ENCODE results near the gene BRCA1. TPM values are rescaled to one million over a fixed set of nuclear protein-coding genes. Genes with fewer than 3 reads are reported as not detected.

Gene BRCA1
- total RNA-seq, 1 donor from 2014 or later, result 6.1 TPM

DNA sequence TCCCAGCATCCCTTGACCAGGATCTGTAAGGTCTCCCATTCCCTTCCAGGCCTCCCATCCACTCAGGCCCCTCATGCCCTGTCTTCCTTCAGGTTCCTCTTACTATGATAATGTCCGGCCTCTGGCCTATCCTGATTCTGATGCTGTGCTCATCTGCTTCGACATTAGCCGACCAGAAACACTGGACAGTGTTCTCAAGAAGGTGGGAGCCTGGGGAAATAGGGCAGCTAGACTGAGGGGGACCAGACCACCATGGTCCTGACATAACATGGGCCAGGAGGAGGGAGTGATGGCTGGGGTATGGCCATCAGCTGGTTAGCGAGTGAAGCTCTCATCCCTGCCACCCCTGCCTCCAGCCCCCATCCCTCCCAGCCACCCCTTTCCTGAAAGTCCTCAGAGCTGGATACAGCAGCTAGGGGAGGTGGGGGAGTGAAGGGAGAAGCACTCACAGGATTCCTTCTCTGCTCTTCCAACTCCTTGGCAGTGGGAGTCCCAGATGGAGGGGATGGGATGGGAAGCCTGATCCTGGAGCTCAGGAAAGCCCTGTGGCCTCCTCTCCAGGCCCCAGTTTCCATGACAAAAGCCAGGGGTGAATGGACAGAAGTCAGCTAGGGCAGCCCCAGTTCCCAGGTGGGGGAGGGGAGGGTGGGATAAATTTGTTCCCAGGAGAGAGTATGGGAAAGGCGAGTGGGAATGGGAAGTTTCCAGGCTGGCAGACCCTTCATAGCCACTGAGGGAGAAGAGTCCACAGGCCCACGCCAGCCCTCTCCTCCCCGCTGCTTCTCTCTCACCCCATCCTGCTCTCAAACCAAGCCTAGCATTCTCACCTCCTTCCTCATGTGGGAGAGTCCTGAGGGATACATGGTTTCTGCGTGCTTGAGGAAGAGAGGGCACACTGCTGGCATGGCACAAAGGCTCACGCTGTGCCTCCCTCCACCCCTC lies 97.8 kb downstream of the BRCA1 start:
- DNase-seq (ENCODE audit: low spot score in 2 of 2) (no peak), FAIRE-seq (no peak)

DNA sequence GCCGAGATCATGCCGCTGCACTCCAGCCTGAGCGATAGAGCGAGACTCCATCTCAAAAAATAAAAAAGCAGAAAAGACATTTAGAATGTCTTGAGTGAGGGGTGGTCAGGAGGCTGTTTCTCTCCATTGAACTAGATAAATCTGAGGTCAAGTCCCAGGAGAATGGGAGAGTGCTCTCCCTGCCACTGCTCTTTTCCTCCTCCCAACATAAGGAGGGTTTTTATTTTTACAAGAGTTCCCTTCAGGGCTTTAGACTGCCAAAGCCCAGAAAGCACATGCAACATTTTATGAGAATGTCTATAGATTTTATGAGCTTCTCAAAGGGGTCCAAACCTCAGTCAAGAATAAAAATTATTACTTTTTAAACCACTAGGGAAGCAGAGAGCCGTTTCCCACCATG lies 98.6 kb downstream of the BRCA1 start:
- DNase-seq (ENCODE audit: low spot score in 2 of 2) (no peak), FAIRE-seq (no peak)

DNA sequence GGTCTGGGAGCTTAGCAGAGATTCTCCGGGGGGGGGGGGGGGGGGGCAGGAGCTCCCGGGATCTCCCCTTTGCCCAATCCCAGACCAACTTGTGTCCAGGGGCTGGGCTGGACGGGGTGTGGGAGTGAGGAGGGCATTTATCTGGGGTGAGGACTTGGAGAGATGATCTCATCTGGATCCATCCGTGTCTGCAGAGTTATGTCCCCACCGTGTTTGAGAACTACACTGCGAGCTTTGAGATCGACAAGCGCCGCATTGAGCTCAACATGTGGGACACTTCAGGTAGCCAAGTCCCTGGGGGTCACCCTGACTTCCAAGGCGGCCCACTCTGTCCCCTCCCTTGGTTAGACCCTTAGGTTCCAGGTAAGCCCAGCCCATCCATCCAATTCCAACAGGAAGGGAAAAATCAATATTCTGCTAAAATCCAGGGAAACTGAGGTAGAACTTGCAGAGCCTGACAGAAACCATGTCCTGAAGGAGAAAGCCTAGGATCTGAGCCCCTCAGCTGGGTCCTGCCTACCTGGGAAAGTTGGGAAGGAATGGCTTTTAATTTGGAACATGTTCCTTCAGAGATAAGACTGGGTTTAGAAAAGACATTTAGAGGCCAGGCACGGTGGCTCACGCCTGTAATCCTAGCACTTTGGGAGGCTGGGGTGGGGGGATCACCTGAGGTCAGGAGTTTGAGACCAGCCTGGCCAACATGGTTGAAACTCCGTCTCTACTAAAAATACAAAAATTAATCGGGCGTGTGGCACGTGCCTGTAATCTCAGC lies 99.2 kb downstream of the BRCA1 start:
- FAIRE-seq (no peak), DNase-seq (ENCODE audit: low spot score in 2 of 2) (no peak)

DNA sequence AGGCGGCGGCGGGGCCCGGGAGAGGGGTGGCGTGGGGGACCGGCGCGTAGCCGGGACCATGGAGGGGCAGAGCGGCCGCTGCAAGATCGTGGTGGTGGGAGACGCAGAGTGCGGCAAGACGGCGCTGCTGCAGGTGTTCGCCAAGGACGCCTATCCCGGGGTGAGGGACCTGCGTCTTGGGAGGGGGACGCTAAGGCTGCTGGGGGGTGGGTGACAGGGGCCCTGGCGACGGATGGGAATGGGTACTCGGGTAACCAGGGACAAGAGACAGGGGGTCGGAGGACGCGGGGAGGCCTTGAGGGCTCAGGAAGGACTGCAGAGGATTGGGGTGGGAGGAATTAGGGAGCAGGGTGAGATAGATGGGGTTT lies 99.9 kb downstream of the BRCA1 start:
- FAIRE-seq (no peak), DNase-seq (ENCODE audit: low spot score in 2 of 2) (no peak)

DNA sequence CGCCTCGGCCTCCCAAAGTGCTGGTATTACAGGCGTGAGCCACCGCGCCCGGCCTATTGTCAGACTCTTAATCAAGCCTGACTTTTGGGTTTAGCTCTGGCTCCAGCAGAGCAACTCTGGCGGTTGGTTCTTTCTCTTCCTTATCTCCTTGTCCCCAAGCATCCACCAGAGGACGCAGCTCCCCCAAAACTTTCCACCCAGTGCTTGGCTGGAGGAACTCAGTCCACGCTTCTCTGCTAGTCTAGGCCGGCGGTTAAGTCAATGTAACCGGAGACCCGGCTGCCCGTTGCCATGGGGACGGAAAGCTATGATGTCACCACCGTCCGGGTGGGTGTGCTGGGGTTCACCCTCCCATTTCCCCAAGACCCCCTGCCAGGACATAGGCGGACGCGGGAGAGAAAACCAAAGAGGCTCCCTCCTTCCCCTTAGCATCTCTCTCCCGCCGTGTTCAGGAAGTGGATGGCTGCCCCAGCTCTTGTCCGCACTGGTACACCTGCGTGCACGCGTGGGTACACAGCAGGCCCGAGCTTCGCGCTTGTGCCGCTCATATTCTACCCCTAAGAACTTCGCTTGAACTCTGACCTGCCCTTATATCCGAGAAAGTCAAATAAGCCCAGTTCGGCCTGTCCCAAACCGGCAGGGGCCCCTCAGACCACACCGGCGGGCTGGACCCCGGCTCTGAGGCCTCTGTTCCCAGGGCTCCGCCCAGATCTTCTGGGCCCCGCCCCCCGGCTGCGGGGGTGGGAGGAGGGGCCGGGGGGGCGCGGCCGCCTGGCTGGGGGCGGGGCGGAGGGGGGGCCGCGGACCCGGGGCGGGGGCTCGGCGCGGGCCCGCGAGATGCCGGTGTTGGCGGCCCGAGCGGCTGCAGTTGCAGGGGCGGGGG lies 100.5 kb downstream of the BRCA1 start, which contains the start of gene RND2:
Gene RND2, plus strand, starts transcription at position 825 of the 883 bp plus-strand sequence. CDS start 117 bp downstream, outside the sequence.
- DNase-seq (ENCODE audit: low spot score in 2 of 2) (peak; percentile 92 to 93), FAIRE-seq (no peak)

DNA sequence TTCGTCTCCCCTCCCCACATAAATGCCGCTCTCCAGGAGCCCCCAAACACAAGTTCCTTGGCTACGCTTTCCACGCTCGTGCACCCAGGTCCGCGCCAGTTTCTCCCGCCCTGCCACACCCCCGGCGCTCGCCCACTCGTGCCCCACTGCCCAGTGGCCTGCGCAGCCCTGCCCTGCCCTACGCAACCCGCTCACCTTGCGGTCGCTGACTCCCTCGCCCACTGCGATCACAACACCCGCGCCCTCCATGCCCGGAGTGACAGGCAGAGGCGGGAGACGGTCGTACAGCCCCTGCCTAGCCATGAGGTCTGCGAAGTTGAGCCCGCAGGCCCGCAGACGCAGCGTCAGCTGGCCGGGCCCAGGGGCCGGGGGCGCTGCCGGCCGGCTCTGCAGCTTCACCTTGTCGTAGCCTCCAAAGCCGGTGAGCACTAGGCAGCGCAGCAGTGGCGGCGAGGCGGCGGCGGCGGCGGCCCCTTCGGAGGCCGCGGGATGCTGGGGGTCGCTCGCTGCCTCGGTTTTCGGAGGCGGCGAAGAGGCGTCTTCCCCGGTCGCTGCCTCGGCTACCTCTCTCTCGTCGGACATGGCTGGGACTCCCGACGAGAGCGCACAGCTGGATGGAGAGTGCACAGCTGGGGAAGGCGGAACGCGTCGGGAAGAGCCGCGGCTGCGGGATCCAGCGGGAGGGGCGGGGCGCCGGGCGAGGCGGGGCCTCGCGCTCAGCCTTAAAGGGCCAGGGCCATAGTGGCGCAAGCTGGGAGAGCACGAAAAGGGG lies 103.2 kb downstream of the BRCA1 start, which contains the start of gene VAT1:
Gene VAT1, minus strand, starts transcription at position 645 of the 772 bp plus-strand sequence. Its CDS starts 63 bp downstream, at position 582.
- FAIRE-seq (no peak), DNase-seq (ENCODE audit: low spot score in 2 of 2) (peak; percentile 85 to 87)

DNA sequence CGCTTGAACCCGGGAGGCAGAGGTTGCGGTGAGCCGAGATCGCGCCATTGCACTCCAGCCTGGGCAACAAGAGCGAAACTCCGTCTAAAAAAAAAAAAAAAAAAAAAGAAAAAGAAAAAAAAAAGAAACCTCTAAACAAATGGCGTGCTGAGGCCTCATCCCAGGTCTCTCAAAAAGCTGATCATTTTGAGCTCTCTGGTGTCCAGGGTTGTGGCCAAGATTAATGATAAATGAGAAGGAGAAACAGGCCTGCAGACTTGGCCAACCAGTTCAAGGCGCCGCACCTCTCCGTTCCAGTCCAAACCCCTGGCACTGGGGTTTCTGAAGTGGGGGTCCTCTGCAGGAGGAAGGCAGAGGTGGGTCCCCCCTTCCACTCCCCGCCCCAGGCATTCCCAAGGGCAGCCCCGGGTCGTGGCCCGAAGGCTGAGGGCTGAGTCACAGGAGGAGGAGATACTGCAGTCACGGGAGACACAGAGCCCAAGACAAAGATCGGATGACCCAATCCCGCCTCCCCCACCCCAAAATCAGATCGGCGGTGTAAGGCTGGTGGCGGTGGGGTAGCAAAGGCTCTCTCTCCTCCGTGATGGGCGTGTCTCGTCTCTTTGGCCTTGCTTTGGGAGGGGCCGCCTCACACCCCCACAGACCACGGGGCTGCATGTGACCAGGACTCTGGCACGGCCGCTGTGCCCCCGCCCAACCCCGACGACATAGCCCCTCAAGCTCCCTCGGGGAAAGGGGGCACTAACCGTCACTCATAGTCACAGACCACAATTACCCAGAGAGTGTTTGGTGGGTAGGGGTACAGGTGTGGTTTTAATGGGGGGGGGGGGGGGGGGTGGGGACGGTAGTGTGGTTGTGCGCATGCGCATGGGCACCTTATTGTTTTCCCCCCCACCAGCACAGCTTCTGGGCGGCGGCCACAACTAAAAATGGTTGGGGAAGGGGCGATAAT lies 104.1 kb downstream of the BRCA1 start:
- DNase-seq (ENCODE audit: low spot score in 2 of 2) (peak; percentile 64 to 68), FAIRE-seq (no peak)

DNA sequence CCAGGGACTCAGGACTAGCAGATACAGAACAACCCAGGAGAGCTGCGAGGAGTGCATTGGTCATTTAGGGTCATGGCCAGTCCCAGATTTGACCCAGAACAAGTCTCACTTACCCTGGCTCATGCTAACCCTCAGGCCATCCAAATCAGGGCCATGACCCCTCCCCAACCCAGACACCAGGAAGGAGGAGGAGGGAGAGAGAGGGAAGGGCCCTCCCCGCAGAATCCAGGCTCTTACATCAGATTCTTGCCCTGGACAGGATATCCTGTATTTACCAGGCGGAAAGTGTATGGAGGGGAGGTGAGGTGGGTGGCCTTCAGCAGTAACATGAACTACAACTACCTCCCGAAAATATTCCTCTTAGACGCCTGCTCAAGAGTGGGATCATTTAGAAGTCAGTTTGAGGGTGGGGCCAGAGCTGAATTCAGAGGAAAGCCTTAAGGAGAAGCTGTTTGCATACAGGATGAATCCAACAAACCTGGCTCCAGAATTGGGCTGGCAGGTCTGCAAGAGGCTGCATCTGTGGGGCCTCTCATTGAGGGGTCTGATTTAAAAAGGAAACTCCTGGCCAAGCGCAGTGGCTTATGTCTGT lies 105.0 kb downstream of the BRCA1 start:
- DNase-seq (ENCODE audit: low spot score in 2 of 2) (no peak), FAIRE-seq (no peak)

DNA sequence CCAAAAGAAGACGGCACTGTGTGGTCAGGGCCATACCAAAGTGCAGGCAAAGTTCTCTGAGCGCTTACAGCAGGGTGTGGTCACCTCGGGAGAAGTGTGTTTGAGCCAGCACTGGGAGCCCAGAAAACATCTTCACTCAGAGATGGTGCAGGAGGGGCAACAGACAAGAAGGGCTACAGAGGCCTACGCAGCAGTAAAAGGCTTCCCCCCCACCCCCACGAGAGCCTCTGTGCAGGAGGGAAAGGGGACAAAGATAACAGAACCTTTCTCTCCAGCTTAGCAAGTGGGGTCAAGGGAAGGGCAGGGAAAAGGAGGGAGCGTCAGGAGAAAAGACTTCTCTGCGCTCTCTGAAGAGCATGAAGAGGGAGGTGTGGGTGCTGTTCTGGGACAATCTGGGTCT lies 105.7 kb downstream of the BRCA1 start:
- FAIRE-seq (no peak), DNase-seq (ENCODE audit: low spot score in 2 of 2) (no peak)

DNA sequence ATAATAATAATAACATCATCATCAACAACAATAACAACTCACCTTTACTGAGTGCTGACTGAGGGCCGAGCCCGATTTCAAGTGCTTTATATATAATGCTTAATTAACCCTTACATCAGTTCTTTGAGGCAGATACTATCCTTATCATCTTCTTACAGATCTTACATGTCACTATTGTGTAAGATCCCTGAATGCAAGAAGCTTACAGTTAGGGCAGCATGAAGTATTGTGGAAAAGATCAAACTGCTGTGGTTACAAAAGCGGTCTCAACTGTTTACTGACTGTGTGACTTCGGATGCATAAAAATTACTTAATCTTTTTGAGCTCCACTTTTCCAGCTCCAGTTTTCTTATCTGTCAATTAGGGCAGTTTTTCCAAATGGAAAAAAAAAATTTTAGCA lies 106.2 kb downstream of the BRCA1 start:
- FAIRE-seq, result no peak

DNA sequence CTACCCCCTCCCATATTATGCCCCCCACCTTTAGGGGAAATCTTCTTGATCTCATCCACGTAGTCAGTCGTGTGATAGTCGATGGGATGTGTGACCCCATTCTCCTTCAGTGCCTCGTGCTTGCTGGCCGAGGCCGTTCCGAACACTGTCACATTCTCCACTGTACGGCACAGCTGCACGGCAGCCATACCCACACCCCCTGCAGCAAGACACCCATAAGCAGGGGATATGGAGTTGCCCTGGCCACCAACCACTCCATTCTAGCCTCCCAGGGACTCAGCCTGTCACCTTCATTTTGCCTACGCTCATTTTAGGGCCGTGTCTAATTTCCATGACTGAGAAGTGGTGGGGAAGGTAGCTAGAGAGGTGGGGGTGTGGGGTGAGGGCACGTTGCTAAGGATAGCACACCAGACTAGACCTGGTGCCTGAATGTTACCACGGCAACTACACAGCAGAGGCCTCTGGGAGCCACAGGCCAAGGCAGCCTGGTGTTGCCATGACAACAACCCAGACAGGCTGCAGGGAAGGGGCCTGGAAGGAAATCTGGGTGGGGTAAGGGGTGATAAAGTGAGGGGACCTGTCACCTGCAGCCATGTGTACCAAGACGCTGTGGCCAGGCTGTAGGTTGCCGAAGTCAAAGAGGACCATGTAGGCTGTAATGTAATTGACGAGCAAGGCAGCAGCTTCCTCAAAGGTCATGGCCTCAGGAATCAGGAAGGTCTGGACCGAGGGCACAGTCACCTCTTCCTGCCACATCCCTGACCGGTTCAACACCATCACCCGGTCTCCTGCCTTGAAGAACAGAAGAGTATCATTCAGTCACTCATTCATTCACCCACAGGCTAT lies 106.9 kb downstream of the BRCA1 start:
- no peak for DNase-seq (ENCODE audit: low spot score in 2 of 2)
- no peak for FAIRE-seq

More for the DNA sequence above, 106.2 kb downstream of the BRCA1 start:
- no peak for DNase-seq (ENCODE audit: low spot score in 2 of 2)

DNA sequence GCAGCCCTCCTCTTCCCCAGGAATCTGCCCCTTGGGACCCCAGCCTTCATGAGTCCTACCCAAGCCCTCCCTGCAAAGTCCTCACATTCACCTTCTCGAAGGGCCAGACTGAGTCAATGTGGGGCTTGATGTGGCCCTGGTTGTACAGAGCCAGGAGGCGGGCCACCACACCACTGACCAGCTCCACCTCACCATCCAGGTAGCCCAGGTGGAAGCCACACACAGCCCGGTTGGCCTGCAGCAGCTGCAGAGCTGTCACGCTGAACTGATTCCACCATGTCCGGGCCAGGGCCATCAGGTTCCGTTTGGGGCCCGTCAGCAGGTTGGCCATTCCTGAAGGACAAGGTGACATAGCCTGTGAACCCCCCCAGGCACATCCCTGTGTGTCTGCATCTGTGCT lies 108.9 kb downstream of the BRCA1 start:
- no peak for DNase-seq (ENCODE audit: low spot score in 2 of 2)
- no peak for FAIRE-seq

DNA sequence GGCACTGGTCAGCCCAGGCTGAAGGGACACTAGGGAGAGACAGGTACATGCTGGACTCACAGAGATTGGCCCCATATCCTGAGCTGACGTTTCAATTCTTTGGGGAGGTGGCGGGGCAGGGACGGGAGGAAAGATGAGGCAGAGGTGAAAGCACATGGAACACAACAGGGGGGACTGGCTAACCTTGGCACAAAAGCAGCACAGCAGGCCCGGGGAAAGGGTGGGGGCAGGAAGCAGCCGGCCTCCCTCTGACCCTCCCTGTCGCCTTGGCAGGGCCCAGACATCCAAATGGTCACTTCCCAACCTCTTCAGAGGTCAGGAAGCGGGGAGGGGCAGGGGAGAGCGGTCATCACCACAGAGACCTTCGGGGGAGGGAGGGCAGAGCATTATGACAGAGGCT lies 109.6 kb downstream of the BRCA1 start:
- no peak for FAIRE-seq
- peak in 1 of 2 donors; percentile 53 for DNase-seq (ENCODE audit: low spot score in 2 of 2)

DNA sequence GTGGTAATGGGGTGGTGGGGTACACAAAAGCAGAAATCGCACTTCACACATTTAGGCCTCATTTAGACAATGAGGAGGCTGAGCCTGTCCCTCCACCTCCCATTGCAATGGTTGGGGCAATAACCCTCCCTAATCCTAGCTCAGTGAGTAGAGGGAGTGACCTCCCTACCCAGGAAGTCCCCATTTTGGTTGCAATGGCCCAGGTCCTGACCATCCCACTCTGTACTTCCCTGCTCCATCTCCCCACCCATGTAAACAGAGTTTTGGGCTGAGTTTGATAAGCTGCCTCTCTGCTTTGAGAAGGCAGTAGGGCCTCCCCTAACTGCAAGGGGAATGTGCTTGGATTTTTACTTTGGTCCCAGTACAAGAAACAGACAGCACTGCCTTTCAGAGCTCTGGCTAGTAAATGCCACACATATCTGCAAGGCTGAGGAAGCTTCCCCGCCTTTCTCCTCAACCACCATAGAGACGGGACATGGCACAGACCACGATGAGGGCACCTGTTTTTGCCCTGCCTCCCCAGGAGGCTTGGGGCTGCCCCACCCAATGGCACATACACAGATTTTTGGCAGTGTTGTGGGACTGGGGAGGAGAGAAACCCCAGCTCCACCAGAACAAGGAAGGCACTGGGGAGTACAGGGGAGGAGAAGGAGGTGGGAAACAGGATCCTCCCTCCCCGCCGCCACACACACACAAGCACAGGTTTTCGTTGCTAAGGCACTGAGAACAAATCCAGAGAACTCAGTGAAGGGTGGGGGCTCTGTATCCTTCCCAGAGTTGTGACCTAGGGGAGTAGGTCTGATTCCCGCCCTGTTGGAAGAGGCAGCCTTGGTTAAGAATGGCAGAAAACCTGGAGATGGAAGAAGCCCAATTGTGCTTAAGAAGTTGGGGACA lies 110.3 kb downstream of the BRCA1 start:
- FAIRE-seq (no peak), DNase-seq (ENCODE audit: low spot score in 2 of 2) (no peak)

DNA sequence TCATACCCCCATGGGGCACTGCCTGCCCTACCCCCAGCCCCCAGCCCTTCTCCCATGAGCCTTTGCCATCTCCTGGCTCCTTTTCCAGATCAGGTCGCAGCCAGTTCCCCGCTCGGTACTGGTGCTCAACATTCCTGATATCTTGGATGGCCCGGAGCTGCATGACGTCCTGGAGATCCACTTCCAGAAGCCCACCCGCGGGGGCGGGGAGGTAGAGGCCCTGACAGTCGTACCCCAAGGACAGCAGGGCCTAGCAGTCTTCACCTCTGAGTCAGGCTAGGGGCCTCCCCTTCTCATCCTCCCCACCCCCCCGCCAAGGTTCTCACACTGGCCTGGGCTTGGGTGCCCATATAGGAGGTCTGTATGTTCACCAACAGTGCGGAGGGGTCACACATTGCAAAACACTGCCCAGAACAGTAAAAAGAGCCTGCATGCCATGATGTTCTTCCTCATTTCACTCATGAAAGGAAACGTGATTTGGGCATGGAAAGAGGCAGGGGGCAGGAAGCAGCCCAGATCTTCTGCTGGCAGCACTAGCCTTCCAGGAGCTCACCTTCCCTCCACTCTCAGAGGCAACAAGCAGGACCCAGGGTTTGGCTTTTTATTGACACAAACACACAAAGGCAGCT lies 111.0 kb downstream of the BRCA1 start:
- no peak for DNase-seq (ENCODE audit: low spot score in 2 of 2)
- FAIRE-seq, result no peak

DNA sequence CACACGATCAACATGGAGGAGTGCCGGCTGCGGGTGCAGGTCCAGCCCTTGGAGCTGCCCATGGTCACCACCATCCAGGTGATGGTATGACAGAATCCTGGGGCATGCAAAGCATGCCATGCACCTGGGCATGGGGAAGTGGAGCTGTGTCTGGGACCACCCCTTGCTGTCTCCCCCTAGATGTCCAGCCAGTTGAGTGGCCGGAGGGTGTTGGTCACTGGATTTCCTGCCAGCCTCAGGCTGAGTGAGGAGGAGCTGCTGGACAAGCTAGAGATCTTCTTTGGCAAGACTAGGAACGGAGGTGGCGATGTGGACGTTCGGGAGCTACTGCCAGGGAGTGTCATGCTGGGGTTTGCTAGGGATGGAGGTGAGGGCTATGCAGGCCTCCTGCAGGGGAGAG lies 111.9 kb downstream of the BRCA1 start:
- FAIRE-seq (no peak), DNase-seq (ENCODE audit: low spot score in 2 of 2) (no peak)
